ENCODE measurements around the gene C19orf12. TPM values are rescaled to one million over a fixed set of nuclear protein-coding genes. Genes with fewer than 3 reads are reported as not detected.

The C19orf12 gene
- total RNA-seq, 1 experiment from 2014 or later, result 17.5 TPM

- no peak overlapping the region for H3T11ph ChIP-seq (ENCODE audit: low read length)
- no peaks in the 10 kb centered on the region; a peak in 1 of 5 replicates for H3K9me3 Mint-ChIP-seq
- H3K36me3 Mint-ChIP-seq (ENCODE audit: insufficient read depth in 1 of 3, low read depth in 3 of 3), result no peaks in the 10 kb centered on the region
- H2AK5ac ChIP-seq (ENCODE audit: insufficient read length, low read length), result no peak overlapping the region
- no peak overlapping the region for H3K4me2 ChIP-seq (ENCODE audit: insufficient read depth, insufficient read length, low read length)
- H3K4me1 Mint-ChIP-seq, result no peaks in the 10 kb centered on the region
- no peaks in the 10 kb centered on the region for H4K20me1 ChIP-seq (ENCODE audit: control insufficient read depth, insufficient read depth, insufficient read length)
- no peak overlapping the region for H2AFZ ChIP-seq (ENCODE audit: low read length)
- H3K14ac ChIP-seq (ENCODE audit: insufficient read depth, low read length), result no peak overlapping the region
- WGBS (ENCODE audit: extremely low coverage, insufficient read length, low lambda C conversion rate), result no CpG with 5 or more reads among the region's 5 CpGs
- DNase-seq, result no peak
- H4K8ac ChIP-seq (replicated peaks; ENCODE audit: insufficient read length, low read depth, low read length), result no peak overlapping the region
- H3K4me1 ChIP-seq (ENCODE audit: insufficient read depth, low read length), result no peaks in the 10 kb centered on the region
- H2BK120ac ChIP-seq (ENCODE audit: low read depth, low read length, poor library complexity, severe bottlenecking), result no peak overlapping the region
- no peaks in the 10 kb centered on the region for H3K9me3 ChIP-seq (ENCODE audit: control insufficient read depth, low read depth, low read length)
- no peak overlapping the region for H2BK5ac ChIP-seq (ENCODE audit: insufficient read length, low read length)
- H3K27me3 ChIP-seq (ENCODE audit: insufficient read depth, low read length), result no peaks in the 10 kb centered on the region
- H4K5ac ChIP-seq (ENCODE audit: insufficient read length, low read depth, low read length), result no peak overlapping the region
- H3K79me1 ChIP-seq (ENCODE audit: insufficient read depth, low read depth, low read length, poor library complexity, severe bottlenecking), result no peaks in the 10 kb centered on the region
- no peak overlapping the region for H2BK20ac ChIP-seq (ENCODE audit: low read depth, low read length, poor library complexity, severe bottlenecking)
- H3K4ac ChIP-seq (ENCODE audit: low read depth, low read length), result no peak overlapping the region
- H2BK15ac ChIP-seq (ENCODE audit: low read depth, low read length), result no peak overlapping the region
- no peak overlapping the region for H3K18ac ChIP-seq (ENCODE audit: insufficient read length, low read depth, low read length)
- no peak for TF ChIP-seq CTCF (conservative IDR thresholded peaks at IDR 0.05)
- H3K23me2 ChIP-seq (ENCODE audit: insufficient read length, low read depth, low read length, poor library complexity, severe bottlenecking), result no peaks in the 10 kb centered on the region
- no peak overlapping the region for H2BK12ac ChIP-seq (ENCODE audit: insufficient read length, low read depth, low read length)
- H3K9ac ChIP-seq (ENCODE audit: extremely low read depth, insufficient read length, low read length), result no peak overlapping the region
- no peak overlapping the region for H3K23ac ChIP-seq (ENCODE audit: insufficient read length, low read depth, low read length)
- H3K79me2 ChIP-seq (ENCODE audit: insufficient read depth, low read length), result no peaks in the 10 kb centered on the region
- no peak overlapping the region for H3K4me3 Mint-ChIP-seq
- H3K27ac Mint-ChIP-seq, result no peak overlapping the region
- H3K27ac ChIP-seq (ENCODE audit: insufficient read length, low read depth, low read length), result no peak overlapping the region
- no peak overlapping the region for H4K91ac ChIP-seq (ENCODE audit: insufficient read length, low read depth, low read length)
- H3K27me3 Mint-ChIP-seq (ENCODE audit: low read depth), result peaks cover 10% of the 10 kb centered on the region
- H3K56ac ChIP-seq (ENCODE audit: insufficient read length, low read depth, low read length), result no peak overlapping the region
Measured at GRCh38 chr19:29735829-29736228, 20.8 kb upstream of the C19orf12 start.
